ENCODE data around the gene METRN.

- no peak for TF ChIP-seq CTCF (IDR thresholded peaks at IDR 0.05)
- no peak for TF ChIP-seq POLR2A (IDR thresholded peaks at IDR 0.05)
Observed at GRCh38 chr16:685967-686366, 29.0 kb upstream of the METRN start.
